Measurements from ENCODE around the gene PPP4R2. TPM values are rescaled to one million over a fixed set of nuclear protein-coding genes. Genes with fewer than 3 reads are reported as not detected.

Gene PPP4R2
- total RNA-seq, 4 donors from 2014 or later: 22.7 to 38.9 (median 30.6) TPM

DNA sequence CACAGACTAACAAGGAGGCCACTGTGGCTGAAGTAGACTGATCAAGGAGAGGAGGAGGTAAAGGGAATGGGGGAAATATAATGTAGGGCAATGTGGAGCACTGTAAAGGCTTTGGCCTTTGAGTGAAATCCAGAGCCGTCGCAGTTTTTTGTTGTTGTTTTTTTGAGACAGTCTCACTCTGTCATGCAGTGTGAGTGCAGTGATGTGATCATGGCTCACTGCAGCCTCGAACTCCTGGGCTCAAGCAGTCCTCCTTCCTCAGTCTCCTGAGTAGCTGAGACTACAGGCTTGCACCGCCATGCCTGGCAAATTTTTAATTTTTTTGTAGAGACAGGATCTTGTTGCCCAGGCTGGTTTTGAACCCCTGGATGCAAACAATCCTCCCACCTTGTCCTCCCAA, 32.2 kb downstream of the PPP4R2 start:
- DNase-seq: no peak
- H3K4me1 ChIP-seq: peaks cover 4 to 50% (median 24%) of the 10 kb centered on the region in 3 donors
- intact Hi-C loops (cut with DNase I): no loop called here
- no peak overlapping the region for H3K4me3 ChIP-seq
- TF ChIP-seq, protein P1, sequence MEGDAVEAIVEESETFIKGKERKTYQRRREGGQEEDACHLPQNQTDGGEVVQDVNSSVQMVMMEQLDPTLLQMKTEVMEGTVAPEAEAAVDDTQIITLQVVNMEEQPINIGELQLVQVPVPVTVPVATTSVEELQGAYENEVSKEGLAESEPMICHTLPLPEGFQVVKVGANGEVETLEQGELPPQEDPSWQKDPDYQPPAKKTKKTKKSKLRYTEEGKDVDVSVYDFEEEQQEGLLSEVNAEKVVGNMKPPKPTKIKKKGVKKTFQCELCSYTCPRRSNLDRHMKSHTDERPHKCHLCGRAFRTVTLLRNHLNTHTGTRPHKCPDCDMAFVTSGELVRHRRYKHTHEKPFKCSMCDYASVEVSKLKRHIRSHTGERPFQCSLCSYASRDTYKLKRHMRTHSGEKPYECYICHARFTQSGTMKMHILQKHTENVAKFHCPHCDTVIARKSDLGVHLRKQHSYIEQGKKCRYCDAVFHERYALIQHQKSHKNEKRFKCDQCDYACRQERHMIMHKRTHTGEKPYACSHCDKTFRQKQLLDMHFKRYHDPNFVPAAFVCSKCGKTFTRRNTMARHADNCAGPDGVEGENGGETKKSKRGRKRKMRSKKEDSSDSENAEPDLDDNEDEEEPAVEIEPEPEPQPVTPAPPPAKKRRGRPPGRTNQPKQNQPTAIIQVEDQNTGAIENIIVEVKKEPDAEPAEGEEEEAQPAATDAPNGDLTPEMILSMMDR (IDR thresholded peaks at IDR 0.05): no peak
- TF ChIP-seq POLR2A (IDR thresholded peaks at IDR 0.05): no peak
- no peak overlapping the region for H3K27ac ChIP-seq
- H3K27me3 ChIP-seq: no peaks in the 10 kb centered on the region
- 51 to 65% methylated on average over 4 of the region's 4 CpGs for WGBS, 2 donors
- no peaks in the 10 kb centered on the region for H3K36me3 ChIP-seq
- H3K9me3 ChIP-seq: no peaks in the 10 kb centered on the region

DNA sequence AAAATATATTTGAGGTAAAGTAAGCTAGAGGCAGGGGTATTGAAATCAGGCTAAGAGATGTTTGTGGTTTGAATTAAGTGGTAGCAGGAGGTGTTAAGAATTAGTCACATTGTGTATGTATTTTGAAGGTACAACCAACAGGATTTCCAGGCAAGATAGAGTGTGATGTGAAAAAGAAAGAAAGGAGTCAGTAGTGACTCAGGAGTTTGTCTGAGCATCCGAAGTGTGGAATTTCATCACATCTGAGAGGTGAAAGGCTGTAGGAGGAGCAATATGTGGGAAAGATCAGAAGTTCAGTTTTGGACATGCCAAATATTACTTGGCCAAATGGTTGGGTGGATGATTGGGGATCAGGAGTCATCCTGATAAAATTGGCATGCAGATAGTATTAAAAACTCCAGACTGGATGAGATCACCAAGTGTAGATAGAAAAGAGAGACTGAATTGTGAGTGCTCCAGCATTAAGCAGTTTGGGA, 32.7 kb downstream of the PPP4R2 start:
- Histone ChIP-seq H3K27ac (no peak overlapping the region), H3K4me1 (peaks cover 4 to 45% (median 23%) of the 10 kb centered on the region in 3 donors), H3K4me3 (no peak overlapping the region), H3K36me3 (no peaks in the 10 kb centered on the region), H3K9me3 (no peaks in the 10 kb centered on the region), H3K27me3 (no peaks in the 10 kb centered on the region)
- intact Hi-C loops (cut with DNase I): no loop called here
- no peak for DNase-seq
- 13 to 17% methylated on average over 1 of the region's 1 CpG for WGBS, 2 donors
- TF ChIP-seq, protein P1 (IDR thresholded peaks at IDR 0.05): no peak
- TF ChIP-seq POLR2A (IDR thresholded peaks at IDR 0.05): no peak

DNA sequence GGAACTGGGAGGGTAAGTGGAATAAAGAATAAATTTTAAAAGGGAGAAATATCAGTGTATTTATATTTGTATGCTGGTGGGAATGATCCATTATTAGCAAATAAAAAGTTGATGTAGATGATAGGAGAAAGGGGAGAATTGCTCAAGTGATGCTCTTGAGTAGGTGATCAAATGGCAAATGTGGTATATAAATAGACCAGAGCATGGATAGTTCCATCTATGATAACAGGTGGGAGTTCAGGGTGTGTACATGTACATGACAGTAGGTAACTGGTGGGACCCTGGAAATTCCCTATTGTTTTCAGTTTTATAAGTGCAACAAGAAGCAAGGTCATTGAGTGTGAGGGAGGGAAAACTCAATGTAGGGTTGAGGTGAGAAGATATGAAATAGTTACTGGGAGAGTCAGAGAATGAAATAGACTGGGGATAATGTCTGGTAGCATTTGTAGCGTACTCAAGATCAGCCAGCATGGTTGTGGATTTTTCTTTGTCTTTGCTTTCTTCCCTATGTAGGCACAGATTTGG, 33.5 kb downstream of the PPP4R2 start:
- Histone ChIP-seq H3K9me3 (no peaks in the 10 kb centered on the region), H3K4me3 (no peak overlapping the region), H3K36me3 (no peaks in the 10 kb centered on the region), H3K4me1 (peaks cover 0 to 37% (median 15%) of the 10 kb centered on the region in 3 donors), H3K27me3 (no peaks in the 10 kb centered on the region), H3K27ac (no peak overlapping the region)
- WGBS, 2 donors: 95% methylated on average over 1 of the region's 1 CpG
- DNase-seq: no peak
- TF ChIP-seq, protein P1 (IDR thresholded peaks at IDR 0.05): no peak
- TF ChIP-seq POLR2A (IDR thresholded peaks at IDR 0.05): no peak
- intact Hi-C loops (cut with DNase I): no loop called here

DNA sequence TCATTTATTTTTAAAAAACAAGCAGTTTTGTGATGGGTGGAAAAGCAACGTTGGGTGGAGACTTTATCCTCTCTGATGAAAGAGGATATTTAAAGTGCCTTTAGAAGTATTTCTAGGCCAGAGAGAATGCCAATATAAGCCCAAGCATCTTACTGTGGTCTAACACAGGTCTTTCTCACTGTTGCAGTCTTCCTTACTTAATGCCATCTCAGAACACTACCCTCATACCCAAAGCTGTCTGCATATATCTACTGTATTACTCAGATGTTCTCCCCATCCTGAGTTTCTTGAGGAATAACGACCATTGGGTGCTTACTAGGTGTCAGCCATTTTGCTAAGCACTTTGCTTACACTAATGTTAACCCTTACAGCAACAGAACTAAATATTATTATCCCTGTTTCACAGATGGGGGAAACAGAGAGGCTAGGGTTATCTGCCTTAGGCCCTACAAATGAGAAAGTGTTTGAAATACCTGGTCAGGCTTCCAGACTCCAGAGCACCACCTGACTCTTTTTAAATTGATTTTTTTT, 35.0 kb downstream of the PPP4R2 start:
- no peak for DNase-seq
- WGBS, 2 donors: 41 to 46% methylated on average over 2 of the region's 2 CpGs
- Histone ChIP-seq H3K9me3 (no peaks in the 10 kb centered on the region), H3K27ac (no peak overlapping the region), H3K36me3 (no peaks in the 10 kb centered on the region), H3K4me3 (no peak overlapping the region), H3K4me1 (peaks cover 0 to 35% (median 12%) of the 10 kb centered on the region in 3 donors), H3K27me3 (no peaks in the 10 kb centered on the region)
- no peak for TF ChIP-seq POLR2A (IDR thresholded peaks at IDR 0.05)
- TF ChIP-seq, protein P1 (IDR thresholded peaks at IDR 0.05): no peak
- intact Hi-C loops (cut with DNase I): no loop called here

DNA sequence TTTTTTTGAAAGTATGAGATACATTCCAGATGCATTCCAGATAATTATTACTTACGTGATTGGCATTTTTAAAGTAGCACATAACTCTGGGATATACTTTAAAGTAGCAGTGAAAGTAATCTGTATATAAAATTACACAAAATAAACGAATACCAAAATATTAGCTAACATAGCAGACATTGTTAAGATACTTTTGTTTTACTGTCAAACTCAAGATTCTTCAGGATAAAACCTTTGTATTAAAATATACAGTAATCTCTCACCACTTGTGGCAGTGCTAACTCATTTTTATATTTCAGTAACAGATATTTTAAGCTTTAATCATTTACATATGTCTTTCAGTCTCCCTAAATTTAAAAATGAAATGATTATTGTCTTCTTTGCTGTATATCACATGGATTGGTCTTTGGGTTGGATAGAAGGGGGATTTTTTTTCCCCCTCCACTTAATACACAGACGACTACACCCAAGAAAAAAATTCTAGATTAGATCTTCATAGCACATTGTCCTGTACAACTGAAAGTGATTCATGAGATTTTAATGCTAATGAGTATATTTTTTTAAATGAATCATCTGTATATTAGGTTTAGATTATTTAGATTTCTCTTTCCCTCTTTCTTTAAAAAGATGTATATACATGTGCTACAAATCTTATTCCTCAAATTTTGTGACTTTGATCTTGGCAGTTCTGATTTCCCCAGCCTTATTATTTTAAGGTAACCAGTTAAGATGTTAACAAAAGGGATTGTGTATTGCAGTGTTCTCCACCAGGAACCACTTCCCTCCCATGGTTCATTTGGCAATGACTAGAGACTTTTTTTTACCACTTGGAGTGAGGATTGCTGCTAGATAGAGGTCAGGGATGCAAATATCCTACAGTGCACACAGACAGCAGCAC, 40.3 kb downstream of the PPP4R2 start:
- intact Hi-C loops (cut with DNase I): no loop called here
- 43 to 50% methylated on average over 3 of the region's 3 CpGs for WGBS, 2 donors
- no peaks in the 10 kb centered on the region for H3K36me3 ChIP-seq
- no peak for DNase-seq
- H3K4me1 ChIP-seq: peaks cover 0 to 59% (median 13%) of the 10 kb centered on the region in 3 donors
- TF ChIP-seq, protein P1 (IDR thresholded peaks at IDR 0.05): no peak
- no peak for TF ChIP-seq POLR2A (IDR thresholded peaks at IDR 0.05)
- no peaks in the 10 kb centered on the region for H3K9me3 ChIP-seq
- H3K27ac ChIP-seq: no peak overlapping the region
- H3K4me3 ChIP-seq: no peak overlapping the region
- H3K27me3 ChIP-seq: no peaks in the 10 kb centered on the region

Data from esophagus squamous epithelium (tissue), 5 donors.